Activated naive CD4-positive, alpha-beta T cell treated with anti-CD3 and anti-CD28 coated beads for 36 hours (primary cell): ENCODE results near the gene TCF12. TPM values are rescaled to one million over a fixed set of nuclear protein-coding genes. Genes with fewer than 3 reads are reported as not detected.

ENCODE experiments used
- CTCF ChIA-PET: fragments of 350-600 bp; sonication (Branson Sonifier 250); formaldehyde crosslinking; loops from one replicate; lab custom pipeline; 2021; ENCODE audit warnings: antibody characterized with exemption; lab: Charles Lee
- DNase-seq: peaks from one replicate; pipeline ENCODE4 v3.0.0-alpha.2; 2020
- H3K27ac Mint-ChIP-seq: one replicate; pipeline ENCODE4 v1.8.0; 2021; ENCODE audit warnings: mild to moderate bottlenecking, mixed read lengths
- H3K27me3 Mint-ChIP-seq: one replicate; pipeline ENCODE4 v1.8.0; 2021; ENCODE audit warnings: low read depth, mixed read lengths
- H3K36me3 Mint-ChIP-seq: one replicate; pipeline ENCODE4 v1.8.0; 2021; ENCODE audit warnings: low read depth, mixed read lengths
- H3K4me1 Mint-ChIP-seq: one replicate; pipeline ENCODE4 v1.8.0; 2021; ENCODE audit warnings: low read depth, mixed read lengths
- H3K4me3 Mint-ChIP-seq: one replicate; pipeline ENCODE4 v1.8.0; 2021; ENCODE audit warnings: mild to moderate bottlenecking, moderate library complexity, mixed read lengths
- H3K9me3 Mint-ChIP-seq: one replicate; pipeline ENCODE4 v1.8.0; 2021; ENCODE audit warnings: mixed read lengths
- intact Hi-C: fragments of 100-400 bp; cut with micrococcal nuclease; formaldehyde crosslinking; loops from one replicate; pipeline ENCODE4 v1.15.1; 2023
- total RNA-seq, 2 experiments: library from RNA; stranded (reverse); gene quantifications; one replicate each; pipeline ENCODE4 v1.2.3, GENCODE V29; 2021

Gene TCF12
- total RNA-seq, 2 experiments from 2014 or later: 65.7 to 70.7 TPM

- H3K9me3 Mint-ChIP-seq: no peaks in the 10 kb centered on the region
- H3K36me3 Mint-ChIP-seq: peaks cover 2% of the 10 kb centered on the region
- H3K4me3 Mint-ChIP-seq: no peak overlapping the region
- DNase-seq: no peak
- CTCF ChIA-PET: no interaction called here
- H3K27ac Mint-ChIP-seq: no peak overlapping the region
- intact Hi-C loops: no loop called here
- peaks cover 2% of the 10 kb centered on the region for H3K4me1 Mint-ChIP-seq
- no peaks in the 10 kb centered on the region for H3K27me3 Mint-ChIP-seq
These were observed 287.6 kb downstream of the TCF12 start for GRCh38 chr15:57205996-57206395.

- H3K4me3 Mint-ChIP-seq: no peak overlapping the region
- intact Hi-C loops: loop anchor here (1.0 to 10.0 kb wide), 3 partner anchors 297 to 718 kb away; partner anchors contain the start of gene TCF12
- no peaks in the 10 kb centered on the region for H3K9me3 Mint-ChIP-seq
- DNase-seq: no peak
- CTCF ChIA-PET: interaction anchor here (0.7 to 2.0 kb wide), 5 partner anchors 9 to 127 kb away, joined by 3 to 13 read pairs (median 5); no protein-coding TSS in a partner anchor
- H3K27ac Mint-ChIP-seq: no peak overlapping the region
- no peaks in the 10 kb centered on the region for H3K27me3 Mint-ChIP-seq
- H3K4me1 Mint-ChIP-seq: peaks cover 25% of the 10 kb centered on the region
- H3K36me3 Mint-ChIP-seq: no peaks in the 10 kb centered on the region
These were observed 295.4 kb downstream of the TCF12 start for GRCh38 chr15:57213862-57214261.

- Mint-ChIP-seq H3K9me3 (no peaks in the 10 kb centered on the region), H3K27ac (no peak overlapping the region), H3K27me3 (no peaks in the 10 kb centered on the region), H3K4me1 (peaks cover 30% of the 10 kb centered on the region), H3K36me3 (no peaks in the 10 kb centered on the region), H3K4me3 (no peak overlapping the region)
- no peak for DNase-seq
- CTCF ChIA-PET: no interaction called here
- intact Hi-C loops: loop anchor here (10.0 kb wide), 1 partner anchor 391 kb away; no protein-coding TSS in a partner anchor
These were observed 296.9 kb downstream of the TCF12 start for GRCh38 chr15:57215326-57215725.

GRCh38 chr15:57215881-57216280 lies 297.4 kb downstream of the TCF12 start:
- peaks cover 29% of the 10 kb centered on the region for H3K4me1 Mint-ChIP-seq
- H3K4me3 Mint-ChIP-seq: no peak overlapping the region
- intact Hi-C loops: loop anchor here (2.0 to 10.0 kb wide), 2 partner anchors 69 to 391 kb away; no protein-coding TSS in a partner anchor
- CTCF ChIA-PET: no interaction called here
- no peaks in the 10 kb centered on the region for H3K9me3 Mint-ChIP-seq
- no peaks in the 10 kb centered on the region for H3K36me3 Mint-ChIP-seq
- DNase-seq: no peak
- no peak overlapping the region for H3K27ac Mint-ChIP-seq
- H3K27me3 Mint-ChIP-seq: no peaks in the 10 kb centered on the region

- CTCF ChIA-PET: interaction anchor here (0.7 kb wide), 1 partner anchor 379 kb away, joined by 3 read pairs; no protein-coding TSS in a partner anchor
- no peak overlapping the region for H3K27ac Mint-ChIP-seq
- no peaks in the 10 kb centered on the region for H3K36me3 Mint-ChIP-seq
- peaks cover 29% of the 10 kb centered on the region for H3K4me1 Mint-ChIP-seq
- H3K27me3 Mint-ChIP-seq: no peaks in the 10 kb centered on the region
- no peak overlapping the region for H3K4me3 Mint-ChIP-seq
- no peaks in the 10 kb centered on the region for H3K9me3 Mint-ChIP-seq
- intact Hi-C loops: loop anchor here (2.0 to 10.0 kb wide), 2 partner anchors 69 to 391 kb away; no protein-coding TSS in a partner anchor
- peak; percentile 19 for DNase-seq
These were observed 297.8 kb downstream of the TCF12 start for GRCh38 chr15:57216288-57216687.

GRCh38 chr15:57217778-57218598 lies 299.5 kb downstream of the TCF12 start:
- H3K36me3 Mint-ChIP-seq: no peaks in the 10 kb centered on the region
- peaks cover 29% of the 10 kb centered on the region for H3K4me1 Mint-ChIP-seq
- no peaks in the 10 kb centered on the region for H3K27me3 Mint-ChIP-seq
- intact Hi-C loops: loop anchor here (2.0 to 10.0 kb wide), 2 partner anchors 71 to 393 kb away; no protein-coding TSS in a partner anchor
- no peak overlapping the region for H3K27ac Mint-ChIP-seq
- no peaks in the 10 kb centered on the region for H3K9me3 Mint-ChIP-seq
- CTCF ChIA-PET: no interaction called here
- H3K4me3 Mint-ChIP-seq: no peak overlapping the region
- DNase-seq: no peak

- no peaks in the 10 kb centered on the region for H3K9me3 Mint-ChIP-seq
- H3K27me3 Mint-ChIP-seq: no peaks in the 10 kb centered on the region
- peaks cover 31% of the 10 kb centered on the region for H3K4me1 Mint-ChIP-seq
- CTCF ChIA-PET: no interaction called here
- H3K4me3 Mint-ChIP-seq: no peak overlapping the region
- H3K27ac Mint-ChIP-seq: no peak overlapping the region
- peak; percentile 14 for DNase-seq
- no peaks in the 10 kb centered on the region for H3K36me3 Mint-ChIP-seq
- intact Hi-C loops: loop anchor here (10.0 kb wide), 1 partner anchor 394 kb away; no protein-coding TSS in a partner anchor
These were observed 300.6 kb downstream of the TCF12 start for GRCh38 chr15:57218826-57219576.

GRCh38 chr15:57220205-57220604 lies 301.8 kb downstream of the TCF12 start:
- no peak overlapping the region for H3K27ac Mint-ChIP-seq
- H3K4me1 Mint-ChIP-seq: peaks cover 36% of the 10 kb centered on the region

GRCh38 chr15:57221134-57221533 lies 302.7 kb downstream of the TCF12 start:
- Mint-ChIP-seq H3K4me1 (peaks cover 32% of the 10 kb centered on the region), H3K36me3 (no peaks in the 10 kb centered on the region), H3K27ac (no peak overlapping the region), H3K9me3 (no peaks in the 10 kb centered on the region), H3K27me3 (no peaks in the 10 kb centered on the region), H3K4me3 (no peak overlapping the region)
- DNase-seq: no peak
- intact Hi-C loops: no loop called here
- CTCF ChIA-PET: no interaction called here

More at GRCh38 chr15:57220205-57220604, 301.8 kb downstream of the TCF12 start:
- intact Hi-C loops: no loop called here
- CTCF ChIA-PET: no interaction called here
- H3K36me3 Mint-ChIP-seq: no peaks in the 10 kb centered on the region
- DNase-seq: no peak
- H3K27me3 Mint-ChIP-seq: no peaks in the 10 kb centered on the region
- no peaks in the 10 kb centered on the region for H3K9me3 Mint-ChIP-seq
- no peak overlapping the region for H3K4me3 Mint-ChIP-seq

- DNase-seq: no peak
- intact Hi-C loops: no loop called here
- Mint-ChIP-seq H3K36me3 (no peaks in the 10 kb centered on the region), H3K4me1 (peaks cover 28% of the 10 kb centered on the region), H3K4me3 (no peak overlapping the region), H3K27ac (no peak overlapping the region), H3K27me3 (no peaks in the 10 kb centered on the region), H3K9me3 (no peaks in the 10 kb centered on the region)
- CTCF ChIA-PET: interaction anchor here (1.6 kb wide), 1 partner anchor 10 kb away, joined by 5 read pairs; no protein-coding TSS in a partner anchor
These were observed 304.9 kb downstream of the TCF12 start for GRCh38 chr15:57223345-57223744.

- no peak overlapping the region for H3K4me3 Mint-ChIP-seq
- intact Hi-C loops: no loop called here
- DNase-seq: no peak
- CTCF ChIA-PET: no interaction called here
- no peaks in the 10 kb centered on the region for H3K36me3 Mint-ChIP-seq
- no peaks in the 10 kb centered on the region for H3K27me3 Mint-ChIP-seq
- H3K9me3 Mint-ChIP-seq: no peaks in the 10 kb centered on the region
- H3K4me1 Mint-ChIP-seq: peaks cover 25% of the 10 kb centered on the region
- H3K27ac Mint-ChIP-seq: no peak overlapping the region
These were observed 305.4 kb downstream of the TCF12 start for GRCh38 chr15:57223887-57224286.

GRCh38 chr15:57224664-57225063 lies 306.2 kb downstream of the TCF12 start:
- Mint-ChIP-seq H3K27me3 (no peaks in the 10 kb centered on the region), H3K4me1 (peaks cover 20% of the 10 kb centered on the region)
- intact Hi-C loops: no loop called here

More at GRCh38 chr15:57224664-57225063, 306.2 kb downstream of the TCF12 start:
- no peak for DNase-seq
- CTCF ChIA-PET: no interaction called here
- Mint-ChIP-seq H3K9me3 (no peaks in the 10 kb centered on the region), H3K4me3 (no peak overlapping the region), H3K36me3 (no peaks in the 10 kb centered on the region), H3K27ac (no peak overlapping the region)
